ENCODE measurements around the gene COMMD3.

Gene COMMD3

GRCh38 chr10:22368981-22369380 lies 52.8 kb downstream of the COMMD3 start:
- DNase-seq: no peak

GRCh38 chr10:22369434-22370072 lies 53.4 kb downstream of the COMMD3 start:
- no peak for DNase-seq
